DND-41 (cell line): Measurements from ENCODE around the gene DDRGK1.

Experiments
- EZH2 ChIP-seq: IDR thresholded peaks from 3 replicates; pipeline ENCODE4 v1.6.1; 2012; ENCODE audit warnings: borderline replicate concordance, low read depth, mild to moderate bottlenecking, moderate library complexity, low read length, inconsistent platforms; ENCODE audit not compliant: severe bottlenecking
- TF ChIP-seq, protein P1 (sequence below): IDR thresholded peaks from 2 replicates; pipeline ENCODE4 v1.5.1; 2012; ENCODE audit warnings: borderline replicate concordance, low read length, moderate library complexity, mild to moderate bottlenecking; ENCODE audit not compliant: poor library complexity, severe bottlenecking; ENCODE audit errors: extremely low read depth

DNA sequence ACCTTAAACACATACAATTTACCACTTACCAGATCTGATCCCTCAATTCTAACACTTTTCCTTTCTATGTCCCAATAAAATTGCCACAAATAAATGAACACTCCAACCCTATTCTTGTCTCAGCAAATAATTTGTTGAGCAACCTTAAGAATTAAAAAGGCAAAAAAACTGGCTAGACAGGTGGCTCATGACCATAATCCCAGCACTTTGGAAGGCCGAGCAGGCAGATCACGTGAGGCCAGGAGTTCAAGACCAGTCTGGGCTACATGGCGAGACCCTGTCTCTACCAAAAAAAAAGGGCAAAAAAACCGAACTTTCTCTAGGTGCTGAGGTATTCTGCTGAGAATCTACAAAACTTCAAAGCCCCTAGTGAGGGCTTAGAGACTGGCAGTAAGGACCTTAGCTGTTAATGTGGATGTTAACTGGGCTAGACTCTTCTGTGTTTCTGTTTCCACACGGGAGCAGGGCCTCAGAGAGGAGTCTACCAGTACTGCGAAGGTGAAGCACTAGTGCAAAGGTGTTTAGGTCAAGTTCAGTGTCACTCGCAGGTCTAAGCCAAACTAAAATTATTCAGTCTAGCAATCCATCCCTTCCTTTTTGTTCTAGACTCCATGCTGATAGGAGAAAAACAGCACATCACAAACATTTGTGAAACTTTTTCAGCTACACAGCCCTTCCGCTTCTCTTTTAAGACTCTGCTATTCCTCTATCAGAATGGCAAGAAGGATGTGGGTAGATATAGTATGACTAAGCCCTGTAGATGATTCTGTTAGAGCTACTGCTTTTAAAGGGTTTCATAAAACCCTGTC is 47.5 kb downstream of the DDRGK1 start:
- no peak for TF ChIP-seq EZH2
- TF ChIP-seq, protein P1, sequence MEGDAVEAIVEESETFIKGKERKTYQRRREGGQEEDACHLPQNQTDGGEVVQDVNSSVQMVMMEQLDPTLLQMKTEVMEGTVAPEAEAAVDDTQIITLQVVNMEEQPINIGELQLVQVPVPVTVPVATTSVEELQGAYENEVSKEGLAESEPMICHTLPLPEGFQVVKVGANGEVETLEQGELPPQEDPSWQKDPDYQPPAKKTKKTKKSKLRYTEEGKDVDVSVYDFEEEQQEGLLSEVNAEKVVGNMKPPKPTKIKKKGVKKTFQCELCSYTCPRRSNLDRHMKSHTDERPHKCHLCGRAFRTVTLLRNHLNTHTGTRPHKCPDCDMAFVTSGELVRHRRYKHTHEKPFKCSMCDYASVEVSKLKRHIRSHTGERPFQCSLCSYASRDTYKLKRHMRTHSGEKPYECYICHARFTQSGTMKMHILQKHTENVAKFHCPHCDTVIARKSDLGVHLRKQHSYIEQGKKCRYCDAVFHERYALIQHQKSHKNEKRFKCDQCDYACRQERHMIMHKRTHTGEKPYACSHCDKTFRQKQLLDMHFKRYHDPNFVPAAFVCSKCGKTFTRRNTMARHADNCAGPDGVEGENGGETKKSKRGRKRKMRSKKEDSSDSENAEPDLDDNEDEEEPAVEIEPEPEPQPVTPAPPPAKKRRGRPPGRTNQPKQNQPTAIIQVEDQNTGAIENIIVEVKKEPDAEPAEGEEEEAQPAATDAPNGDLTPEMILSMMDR: no peak
